H1 (cell line): ENCODE results near the gene TMEM156. TPM values are rescaled to one million over a fixed set of nuclear protein-coding genes. Genes with fewer than 3 reads are reported as not detected.

Experiments
- CBX8 ChIP-seq: fragments of 300-800, 300-1000 bp; sonication (generic); IDR thresholded peaks from 2 replicates; pipeline ENCODE4 v1.7.1; 2016; ENCODE audit warnings: low read depth, low read length, borderline replicate concordance
- KDM4A ChIP-seq: IDR thresholded peaks from one replicate; pipeline ENCODE4 v1.7.1; 2012; ENCODE audit warnings: low read depth, mild to moderate bottlenecking, moderate library complexity, low read length, inconsistent platforms; ENCODE audit not compliant: severe bottlenecking
- SP4 ChIP-seq: IDR thresholded peaks from 2 replicates; pipeline ENCODE4 v1.6.1; 2012; ENCODE audit warnings: low read length, inconsistent platforms
- SRF ChIP-seq: IDR thresholded peaks from 2 replicates; pipeline ENCODE4 v1.6.1; 2011; ENCODE audit warnings: mild to moderate bottlenecking, low read depth, low read length, moderate library complexity
- TAF1 ChIP-seq: IDR thresholded peaks from 2 replicates; pipeline ENCODE4 v1.6.1; 2011; ENCODE audit warnings: mild to moderate bottlenecking, low read depth, low read length
- polyA plus RNA-seq, 7 experiments: library from polyadenylated mRNA; depleted of rRNA in 3 of 7; stranded (reverse) in 5 of 7; unstranded in 2 of 7; fragments of >200 nt in 5 of 7; fragments of 200-250 nt in 2 of 7; gene quantifications; 1 replicate in 5 of 7; 2 replicates in 1 of 7; 4 replicates in 1 of 7; pipeline versions ENCODE4 v1.2.1 to v1.2.3, GENCODE V29; 2011 to 2013; ENCODE audit warnings: missing spikeins in 2 of 7, mixed read lengths in 2 of 7
- total RNA-seq: library from RNA; stranded (reverse); fragmentation: NEBNext Ultra II Directional; extraction: Animal tissue kit (Norgen Biotek cat#: 25700); gene quantifications from 2 replicates; pipeline ENCODE4 v1.2.1, GENCODE V29; 2021
- TF ChIP-seq, protein P1 (sequence below): fragments of 300-600 bp; sonication (generic); IDR thresholded peaks from 2 replicates; pipeline ENCODE4 v1.7.1; 2012; ENCODE audit warnings: low read length, moderate library complexity, mild to moderate bottlenecking, inconsistent platforms; ENCODE audit not compliant: insufficient replicate concordance
- TF ChIP-seq, protein P2 (sequence below): IDR thresholded peaks from 2 replicates; pipeline ENCODE4 v1.6.1; 2012; ENCODE audit warnings: low read length, inconsistent platforms
- TF ChIP-seq, protein P3 (sequence below): IDR thresholded peaks from 2 replicates; pipeline ENCODE4 v1.6.1; 2012; ENCODE audit warnings: inconsistent platforms

Gene TMEM156
- total and polyA plus RNA-seq, 2 of the 8 experiments (the other 6 are each of a cell fraction or from before 2014, with no cell fraction given): not detected

DNA sequence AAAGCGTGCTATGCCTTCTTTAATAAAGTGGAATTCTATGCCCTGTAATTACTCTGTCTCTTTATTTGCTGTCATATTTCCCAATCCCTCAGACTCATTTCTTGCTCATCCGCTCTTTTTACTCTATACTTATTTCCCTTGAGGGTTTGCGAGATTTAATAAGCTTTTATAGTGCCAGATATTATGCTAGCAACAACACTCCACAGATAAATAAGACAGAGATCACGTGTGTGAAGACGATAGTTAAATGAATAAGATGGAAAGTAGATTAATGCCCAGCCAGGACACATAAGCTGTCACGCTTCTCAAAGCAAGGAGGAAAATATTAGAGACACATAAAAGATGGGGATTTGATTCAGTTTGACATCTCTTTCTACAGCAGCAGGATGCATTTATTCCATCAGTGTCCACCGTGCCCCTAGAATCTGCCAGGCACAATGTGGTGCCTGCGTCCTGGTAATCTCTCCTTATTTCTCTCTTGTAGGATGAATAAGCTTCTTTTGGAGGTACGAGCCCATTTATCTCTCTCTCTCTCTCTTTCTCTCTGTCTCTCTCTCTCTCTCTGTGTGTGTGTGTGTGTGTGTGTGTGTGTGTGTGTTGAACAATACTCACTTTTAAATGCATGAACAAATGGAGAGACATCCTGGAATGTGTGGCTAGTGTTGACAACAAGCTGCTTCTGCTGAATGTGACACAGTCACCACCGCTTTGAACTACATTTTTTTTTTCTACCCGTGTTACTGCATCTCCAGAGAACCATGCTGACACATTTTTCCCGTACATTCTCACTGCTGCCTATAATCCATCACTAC lies 48.2 kb downstream of the TMEM156 start (continued):
- TF ChIP-seq, protein P1, sequence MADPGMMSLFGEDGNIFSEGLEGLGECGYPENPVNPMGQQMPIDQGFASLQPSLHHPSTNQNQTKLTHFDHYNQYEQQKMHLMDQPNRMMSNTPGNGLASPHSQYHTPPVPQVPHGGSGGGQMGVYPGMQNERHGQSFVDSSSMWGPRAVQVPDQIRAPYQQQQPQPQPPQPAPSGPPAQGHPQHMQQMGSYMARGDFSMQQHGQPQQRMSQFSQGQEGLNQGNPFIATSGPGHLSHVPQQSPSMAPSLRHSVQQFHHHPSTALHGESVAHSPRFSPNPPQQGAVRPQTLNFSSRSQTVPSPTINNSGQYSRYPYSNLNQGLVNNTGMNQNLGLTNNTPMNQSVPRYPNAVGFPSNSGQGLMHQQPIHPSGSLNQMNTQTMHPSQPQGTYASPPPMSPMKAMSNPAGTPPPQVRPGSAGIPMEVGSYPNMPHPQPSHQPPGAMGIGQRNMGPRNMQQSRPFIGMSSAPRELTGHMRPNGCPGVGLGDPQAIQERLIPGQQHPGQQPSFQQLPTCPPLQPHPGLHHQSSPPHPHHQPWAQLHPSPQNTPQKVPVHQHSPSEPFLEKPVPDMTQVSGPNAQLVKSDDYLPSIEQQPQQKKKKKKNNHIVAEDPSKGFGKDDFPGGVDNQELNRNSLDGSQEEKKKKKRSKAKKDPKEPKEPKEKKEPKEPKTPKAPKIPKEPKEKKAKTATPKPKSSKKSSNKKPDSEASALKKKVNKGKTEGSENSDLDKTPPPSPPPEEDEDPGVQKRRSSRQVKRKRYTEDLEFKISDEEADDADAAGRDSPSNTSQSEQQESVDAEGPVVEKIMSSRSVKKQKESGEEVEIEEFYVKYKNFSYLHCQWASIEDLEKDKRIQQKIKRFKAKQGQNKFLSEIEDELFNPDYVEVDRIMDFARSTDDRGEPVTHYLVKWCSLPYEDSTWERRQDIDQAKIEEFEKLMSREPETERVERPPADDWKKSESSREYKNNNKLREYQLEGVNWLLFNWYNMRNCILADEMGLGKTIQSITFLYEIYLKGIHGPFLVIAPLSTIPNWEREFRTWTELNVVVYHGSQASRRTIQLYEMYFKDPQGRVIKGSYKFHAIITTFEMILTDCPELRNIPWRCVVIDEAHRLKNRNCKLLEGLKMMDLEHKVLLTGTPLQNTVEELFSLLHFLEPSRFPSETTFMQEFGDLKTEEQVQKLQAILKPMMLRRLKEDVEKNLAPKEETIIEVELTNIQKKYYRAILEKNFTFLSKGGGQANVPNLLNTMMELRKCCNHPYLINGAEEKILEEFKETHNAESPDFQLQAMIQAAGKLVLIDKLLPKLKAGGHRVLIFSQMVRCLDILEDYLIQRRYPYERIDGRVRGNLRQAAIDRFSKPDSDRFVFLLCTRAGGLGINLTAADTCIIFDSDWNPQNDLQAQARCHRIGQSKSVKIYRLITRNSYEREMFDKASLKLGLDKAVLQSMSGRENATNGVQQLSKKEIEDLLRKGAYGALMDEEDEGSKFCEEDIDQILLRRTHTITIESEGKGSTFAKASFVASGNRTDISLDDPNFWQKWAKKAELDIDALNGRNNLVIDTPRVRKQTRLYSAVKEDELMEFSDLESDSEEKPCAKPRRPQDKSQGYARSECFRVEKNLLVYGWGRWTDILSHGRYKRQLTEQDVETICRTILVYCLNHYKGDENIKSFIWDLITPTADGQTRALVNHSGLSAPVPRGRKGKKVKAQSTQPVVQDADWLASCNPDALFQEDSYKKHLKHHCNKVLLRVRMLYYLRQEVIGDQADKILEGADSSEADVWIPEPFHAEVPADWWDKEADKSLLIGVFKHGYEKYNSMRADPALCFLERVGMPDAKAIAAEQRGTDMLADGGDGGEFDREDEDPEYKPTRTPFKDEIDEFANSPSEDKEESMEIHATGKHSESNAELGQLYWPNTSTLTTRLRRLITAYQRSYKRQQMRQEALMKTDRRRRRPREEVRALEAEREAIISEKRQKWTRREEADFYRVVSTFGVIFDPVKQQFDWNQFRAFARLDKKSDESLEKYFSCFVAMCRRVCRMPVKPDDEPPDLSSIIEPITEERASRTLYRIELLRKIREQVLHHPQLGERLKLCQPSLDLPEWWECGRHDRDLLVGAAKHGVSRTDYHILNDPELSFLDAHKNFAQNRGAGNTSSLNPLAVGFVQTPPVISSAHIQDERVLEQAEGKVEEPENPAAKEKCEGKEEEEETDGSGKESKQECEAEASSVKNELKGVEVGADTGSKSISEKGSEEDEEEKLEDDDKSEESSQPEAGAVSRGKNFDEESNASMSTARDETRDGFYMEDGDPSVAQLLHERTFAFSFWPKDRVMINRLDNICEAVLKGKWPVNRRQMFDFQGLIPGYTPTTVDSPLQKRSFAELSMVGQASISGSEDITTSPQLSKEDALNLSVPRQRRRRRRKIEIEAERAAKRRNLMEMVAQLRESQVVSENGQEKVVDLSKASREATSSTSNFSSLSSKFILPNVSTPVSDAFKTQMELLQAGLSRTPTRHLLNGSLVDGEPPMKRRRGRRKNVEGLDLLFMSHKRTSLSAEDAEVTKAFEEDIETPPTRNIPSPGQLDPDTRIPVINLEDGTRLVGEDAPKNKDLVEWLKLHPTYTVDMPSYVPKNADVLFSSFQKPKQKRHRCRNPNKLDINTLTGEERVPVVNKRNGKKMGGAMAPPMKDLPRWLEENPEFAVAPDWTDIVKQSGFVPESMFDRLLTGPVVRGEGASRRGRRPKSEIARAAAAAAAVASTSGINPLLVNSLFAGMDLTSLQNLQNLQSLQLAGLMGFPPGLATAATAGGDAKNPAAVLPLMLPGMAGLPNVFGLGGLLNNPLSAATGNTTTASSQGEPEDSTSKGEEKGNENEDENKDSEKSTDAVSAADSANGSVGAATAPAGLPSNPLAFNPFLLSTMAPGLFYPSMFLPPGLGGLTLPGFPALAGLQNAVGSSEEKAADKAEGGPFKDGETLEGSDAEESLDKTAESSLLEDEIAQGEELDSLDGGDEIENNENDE: no peak
- TF ChIP-seq TAF1: no peak
- TF ChIP-seq SRF: no peak
- TF ChIP-seq, protein P2, sequence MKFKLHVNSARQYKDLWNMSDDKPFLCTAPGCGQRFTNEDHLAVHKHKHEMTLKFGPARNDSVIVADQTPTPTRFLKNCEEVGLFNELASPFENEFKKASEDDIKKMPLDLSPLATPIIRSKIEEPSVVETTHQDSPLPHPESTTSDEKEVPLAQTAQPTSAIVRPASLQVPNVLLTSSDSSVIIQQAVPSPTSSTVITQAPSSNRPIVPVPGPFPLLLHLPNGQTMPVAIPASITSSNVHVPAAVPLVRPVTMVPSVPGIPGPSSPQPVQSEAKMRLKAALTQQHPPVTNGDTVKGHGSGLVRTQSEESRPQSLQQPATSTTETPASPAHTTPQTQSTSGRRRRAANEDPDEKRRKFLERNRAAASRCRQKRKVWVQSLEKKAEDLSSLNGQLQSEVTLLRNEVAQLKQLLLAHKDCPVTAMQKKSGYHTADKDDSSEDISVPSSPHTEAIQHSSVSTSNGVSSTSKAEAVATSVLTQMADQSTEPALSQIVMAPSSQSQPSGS: no peak
- no peak for TF ChIP-seq CBX8
- no peak for TF ChIP-seq KDM4A
- TF ChIP-seq SP4: no peak
- TF ChIP-seq, protein P3, sequence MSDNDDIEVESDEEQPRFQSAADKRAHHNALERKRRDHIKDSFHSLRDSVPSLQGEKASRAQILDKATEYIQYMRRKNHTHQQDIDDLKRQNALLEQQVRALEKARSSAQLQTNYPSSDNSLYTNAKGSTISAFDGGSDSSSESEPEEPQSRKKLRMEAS: no peak
